Common myeloid progenitor, CD34-positive (primary cell): ENCODE data around the gene ABCD1.

ENCODE experiments used
- CTCF ChIA-PET: fragments of 350-600 bp; sonication (Branson Sonifier 250); formaldehyde crosslinking; loops from one replicate; lab custom pipeline; 2021; ENCODE audit warnings: antibody characterized with exemption; lab: Charles Lee
- POLR2A ChIA-PET: fragments of 350-600 bp; sonication (Branson Sonifier 250); formaldehyde crosslinking; loops from one replicate; lab custom pipeline; 2021; ENCODE audit warnings: antibody characterized with exemption; lab: Charles Lee
- DNase-seq, 3 donors: peaks; one replicate each; pipeline versions ENCODE4 v3.0.0 to v3.0.0-alpha.2; 2013
- H3K27ac ChIP-seq, 2 experiments: 1 replicate in 1 of 2; 2 replicates in 1 of 2; pipeline ENCODE4 v1.7.0; 2013; ENCODE audit warnings: inconsistent platforms in 2 of 2, low read length in 2 of 2, mild to moderate bottlenecking in 2 of 2, low read depth in 1 of 2, moderate library complexity in 1 of 2; ENCODE audit not compliant: severe bottlenecking in 2 of 2, insufficient read depth in 1 of 2, poor library complexity in 1 of 2
- H3K27me3 ChIP-seq, 5 experiments: replicated peaks in 2 of 5; 1 replicate in 3 of 5; 2 replicates in 2 of 5; pipeline versions ENCODE4 v1.6.1 to v1.7.0; 2013; ENCODE audit warnings: low read length in 4 of 5, mild to moderate bottlenecking in 2 of 5, moderate library complexity in 2 of 5, inconsistent platforms in 1 of 5; ENCODE audit not compliant: insufficient read depth in 5 of 5, control insufficient read depth in 4 of 5
- H3K36me3 ChIP-seq, 4 experiments: 1 replicate in 2 of 4; 2 replicates in 2 of 4; pipeline versions ENCODE4 v1.6.1 to v1.7.0; 2013; ENCODE audit warnings: low read length in 3 of 4, control low read depth in 1 of 4, mild to moderate bottlenecking in 1 of 4; ENCODE audit not compliant: control insufficient read depth in 4 of 4, insufficient read depth in 4 of 4
- H3K4me1 ChIP-seq, 4 experiments: 1 replicate in 3 of 4; 2 replicates in 1 of 4; pipeline versions ENCODE4 v1.6.1 to v1.7.1; 2013; ENCODE audit warnings: low read length in 3 of 4, mild to moderate bottlenecking in 3 of 4, control low read depth in 1 of 4, inconsistent platforms in 1 of 4, moderate library complexity in 1 of 4; ENCODE audit not compliant: control insufficient read depth in 4 of 4, insufficient read depth in 4 of 4; ENCODE audit errors: control extremely low read depth in 1 of 4
- H3K4me3 ChIP-seq, 7 experiments: 1 replicate in 4 of 7; 2 replicates in 3 of 7; pipeline versions ENCODE4 v1.5.1 to v1.7.0; 2013; ENCODE audit warnings: mild to moderate bottlenecking in 7 of 7, low read length in 6 of 7, moderate library complexity in 6 of 7, inconsistent platforms in 2 of 7, low read depth in 2 of 7, control low read depth in 1 of 7; ENCODE audit not compliant: insufficient read depth in 4 of 7, control insufficient read depth in 1 of 7; ENCODE audit errors: extremely low read depth in 1 of 7
- H3K9me3 ChIP-seq, 5 experiments: 1 replicate in 4 of 5; 2 replicates in 1 of 5; pipeline versions ENCODE4 v1.6.1 to v1.7.1; 2013; ENCODE audit warnings: low read length in 4 of 5, mild to moderate bottlenecking in 2 of 5, inconsistent platforms in 1 of 5, low read depth in 1 of 5, moderate library complexity in 1 of 5; ENCODE audit not compliant: control insufficient read depth in 4 of 5, insufficient read depth in 2 of 5; ENCODE audit errors: control extremely low read depth in 1 of 5
- WGBS: methylation state at CpG from one replicate; pipeline ENCODE4 v1.1.5; 2013; ENCODE audit not compliant: insufficient coverage; 5-methylcytosine and 5-hydroxymethylcytosine counted together

Gene ABCD1

DNA sequence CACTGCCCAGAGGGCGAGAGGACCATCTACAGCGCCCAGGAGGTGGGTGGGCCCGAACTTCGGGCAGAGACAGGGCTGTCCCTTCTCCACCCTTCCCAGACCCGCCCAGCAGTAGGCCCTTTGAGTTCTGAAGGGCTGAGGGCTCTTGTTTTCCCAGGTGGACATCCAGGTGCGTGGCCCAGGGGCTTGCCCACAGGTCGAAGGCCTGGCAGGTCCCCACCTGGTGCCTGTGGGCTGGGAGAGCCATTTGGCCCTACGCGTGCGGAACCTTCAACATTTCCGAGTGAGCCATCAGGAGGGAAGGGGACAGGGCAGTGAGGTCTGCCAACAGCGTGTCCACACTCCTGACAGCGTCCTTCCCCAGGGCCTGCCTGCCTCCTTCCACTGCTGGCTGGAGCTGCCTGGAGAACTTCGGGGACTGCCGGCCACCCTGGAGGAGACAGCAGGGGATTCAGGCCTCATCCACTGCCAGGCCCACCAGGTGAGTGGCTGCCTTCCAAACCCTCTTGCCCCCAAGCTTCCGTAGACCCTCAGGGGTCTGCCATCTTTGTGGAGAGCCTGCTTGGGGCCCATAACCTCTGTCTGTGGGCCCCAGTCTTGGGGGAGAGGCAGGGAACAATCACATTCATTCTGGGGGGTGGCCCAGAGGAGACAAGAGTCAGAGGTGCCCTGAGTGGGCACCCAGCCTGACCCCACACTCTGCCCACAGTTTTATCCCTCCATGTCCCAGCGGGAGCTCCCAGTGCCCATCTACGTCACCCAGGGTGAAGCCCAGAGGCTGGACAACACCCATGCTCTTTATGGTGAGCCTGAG lies 46.2 kb downstream of the ABCD1 start:
- POLR2A ChIA-PET: no interaction called here
- no peak overlapping the region for H3K27ac ChIP-seq
- WGBS: 97% methylated on average over 18 of the region's 18 CpGs
- no peaks in the 10 kb centered on the region for H3K9me3 ChIP-seq
- no peaks in the 10 kb centered on the region for H3K36me3 ChIP-seq
- H3K27me3 ChIP-seq: no peaks in the 10 kb centered on the region
- CTCF ChIA-PET: no interaction called here
- DNase-seq: no peak
- peaks cover 0 to 21% (median 17%) of the 10 kb centered on the region in 4 experiments for H3K4me1 ChIP-seq
- H3K4me3 ChIP-seq: no peak overlapping the region

DNA sequence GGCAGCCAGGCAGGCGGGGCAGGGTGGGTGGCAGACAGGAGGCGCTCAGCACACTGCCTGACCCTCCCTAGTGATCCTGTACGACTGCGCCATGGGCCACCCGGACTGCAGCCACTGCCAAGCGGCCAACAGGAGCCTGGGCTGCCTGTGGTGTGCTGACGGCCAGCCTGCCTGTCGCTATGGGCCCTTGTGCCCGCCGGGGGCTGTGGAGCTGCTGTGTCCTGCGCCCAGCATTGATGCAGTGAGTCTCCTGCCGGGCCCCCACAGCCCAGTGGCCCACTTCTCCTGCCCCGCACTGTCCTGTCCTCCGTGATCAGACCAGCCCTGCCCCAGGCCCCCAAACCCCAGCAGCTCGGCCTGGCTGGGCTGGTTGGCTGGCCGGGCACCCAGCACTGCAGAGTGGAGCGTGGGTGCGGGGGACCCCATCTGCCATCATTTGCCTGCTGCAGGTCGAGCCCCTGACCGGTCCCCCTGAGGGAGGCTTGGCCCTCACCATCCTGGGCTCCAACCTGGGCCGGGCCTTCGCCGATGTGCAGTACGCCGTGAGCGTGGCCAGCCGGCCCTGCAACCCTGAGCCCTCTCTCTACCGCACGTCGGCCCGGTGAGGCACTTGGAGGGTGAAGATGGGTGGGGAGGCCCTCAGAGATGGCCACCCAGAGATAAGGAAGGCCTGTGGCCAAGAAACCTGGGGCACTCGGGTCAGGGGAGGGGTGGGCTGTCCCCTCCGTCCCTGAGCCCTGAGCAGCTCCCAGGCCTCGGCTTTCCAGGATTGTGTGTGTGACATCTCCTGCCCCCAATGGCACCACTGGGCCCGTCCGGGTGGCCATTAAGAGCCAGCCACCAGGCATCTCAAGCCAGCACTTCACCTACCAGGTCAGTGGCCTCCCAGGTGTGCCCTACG lies 47.0 kb downstream of the ABCD1 start:
- Histone ChIP-seq H3K27me3 (no peaks in the 10 kb centered on the region), H3K36me3 (no peaks in the 10 kb centered on the region), H3K9me3 (no peaks in the 10 kb centered on the region), H3K4me1 (peaks cover 0 to 12% (median 8%) of the 10 kb centered on the region in 4 experiments), H3K27ac (no peak overlapping the region), H3K4me3 (no peak overlapping the region)
- no peak for DNase-seq
- POLR2A ChIA-PET: no interaction called here
- 93% methylated on average over 27 of the region's 37 CpGs for WGBS
- CTCF ChIA-PET: no interaction called here

DNA sequence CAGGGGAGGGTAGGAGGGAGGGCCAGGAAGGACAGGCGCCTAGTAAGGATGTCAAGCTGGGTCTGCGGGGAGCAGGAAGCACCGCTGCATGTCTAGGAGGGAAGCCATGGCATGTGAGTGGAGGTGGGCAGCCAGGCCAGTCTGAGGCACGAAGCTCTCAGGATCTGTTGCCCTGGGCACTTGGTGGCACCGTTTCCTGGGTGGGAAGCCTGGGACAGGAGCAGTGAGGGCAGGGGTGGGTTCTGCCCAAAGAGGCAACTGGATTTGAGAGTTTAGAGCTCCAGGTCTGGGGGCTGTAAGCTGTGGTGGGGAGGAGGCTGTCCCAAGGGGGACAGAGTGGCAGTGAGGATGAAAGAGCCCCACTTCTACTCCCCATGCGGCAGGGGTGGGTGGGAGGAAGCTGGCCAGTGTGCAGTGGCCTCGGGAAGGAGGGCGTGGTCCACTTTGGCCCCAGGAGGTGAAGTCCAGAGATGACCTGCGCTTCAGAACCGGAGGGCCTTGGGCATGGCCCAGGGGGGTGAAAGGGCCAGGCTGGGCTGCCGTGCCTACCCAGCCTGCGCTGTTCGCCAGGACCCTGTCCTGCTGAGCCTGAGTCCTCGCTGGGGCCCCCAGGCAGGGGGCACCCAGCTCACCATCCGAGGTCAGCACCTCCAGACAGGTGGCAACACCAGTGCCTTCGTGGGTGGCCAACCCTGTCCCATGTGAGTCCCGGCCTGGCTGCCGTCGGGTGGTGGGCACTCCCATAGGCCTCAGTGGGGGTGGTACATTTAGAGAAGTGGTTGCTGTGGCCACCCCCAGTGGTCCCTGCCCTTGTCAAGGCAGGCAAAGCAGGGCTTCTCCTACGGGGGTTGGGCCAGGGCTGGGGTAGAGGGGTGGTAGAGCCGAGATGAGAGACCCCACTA lies 47.9 kb downstream of the ABCD1 start:
- Histone ChIP-seq H3K4me3 (no peak overlapping the region), H3K4me1 (peaks cover 0 to 9% (median 4%) of the 10 kb centered on the region in 4 experiments), H3K27me3 (peaks cover 0 to 4% (median 0%) of the 10 kb centered on the region in 5 experiments), H3K36me3 (no peaks in the 10 kb centered on the region), H3K27ac (no peak overlapping the region), H3K9me3 (no peaks in the 10 kb centered on the region)
- POLR2A ChIA-PET: no interaction called here
- CTCF ChIA-PET: no interaction called here
- DNase-seq: no peak
- WGBS: 92% methylated on average over 19 of the region's 21 CpGs

DNA sequence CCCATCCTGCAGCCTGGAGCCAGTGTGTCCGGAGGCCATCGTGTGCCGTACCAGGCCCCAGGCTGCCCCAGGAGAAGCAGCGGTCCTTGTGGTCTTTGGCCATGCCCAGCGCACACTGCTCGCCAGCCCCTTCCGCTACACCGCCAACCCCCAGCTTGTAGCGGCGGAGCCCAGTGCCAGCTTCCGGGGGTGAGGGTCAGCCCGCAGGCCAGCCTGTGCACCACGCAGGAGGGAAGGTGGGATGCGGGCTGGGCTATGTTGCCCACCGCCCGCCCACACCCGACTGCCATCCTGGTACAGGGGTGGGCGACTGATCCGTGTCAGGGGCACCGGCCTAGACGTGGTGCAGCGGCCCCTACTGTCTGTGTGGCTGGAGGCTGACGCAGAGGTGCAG lies 48.6 kb downstream of the ABCD1 start:
- ChIA-PET CTCF (no interaction called here), POLR2A (no interaction called here)
- 98% methylated on average over 17 of the region's 23 CpGs for WGBS
- Histone ChIP-seq H3K4me1 (peaks cover 0 to 6% (median 3%) of the 10 kb centered on the region in 4 experiments), H3K4me3 (no peak overlapping the region), H3K9me3 (no peaks in the 10 kb centered on the region), H3K36me3 (no peaks in the 10 kb centered on the region), H3K27me3 (peaks cover 0 to 7% (median 0%) of the 10 kb centered on the region in 5 experiments), H3K27ac (no peak overlapping the region)
- no peak for DNase-seq

DNA sequence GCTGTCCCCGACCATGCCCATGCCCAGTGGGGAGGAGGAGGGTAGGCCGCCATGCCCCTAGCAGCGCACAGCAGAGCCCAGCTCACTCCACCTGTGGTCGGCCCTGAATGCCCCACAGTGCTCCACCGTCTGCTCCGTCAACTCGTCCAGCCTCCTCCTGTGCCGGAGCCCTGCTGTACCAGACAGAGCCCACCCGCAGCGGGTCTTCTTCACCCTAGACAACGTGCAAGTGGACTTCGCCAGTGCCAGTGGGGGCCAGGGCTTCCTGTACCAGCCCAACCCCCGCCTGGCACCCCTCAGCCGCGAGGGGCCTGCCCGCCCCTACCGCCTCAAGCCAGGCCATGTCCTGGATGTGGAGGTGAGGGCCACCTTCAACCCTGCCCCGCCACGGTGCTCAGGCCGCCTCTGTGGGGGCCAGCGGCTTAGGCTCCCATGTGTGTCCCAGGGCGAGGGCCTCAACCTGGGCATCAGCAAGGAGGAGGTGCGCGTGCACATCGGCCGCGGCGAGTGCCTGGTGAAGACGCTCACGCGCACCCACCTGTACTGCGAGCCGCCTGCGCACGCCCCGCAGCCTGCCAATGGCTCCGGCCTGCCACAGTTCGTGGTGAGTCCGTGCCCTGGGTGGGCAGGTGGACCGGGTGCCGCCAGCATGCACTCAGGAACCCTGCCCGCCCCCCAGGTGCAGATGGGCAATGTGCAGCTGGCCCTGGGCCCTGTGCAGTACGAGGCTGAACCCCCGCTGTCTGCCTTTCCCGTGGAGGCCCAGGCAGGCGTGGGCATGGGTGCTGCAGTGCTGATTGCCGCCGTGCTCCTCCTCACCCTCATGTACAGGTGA lies 49.3 kb downstream of the ABCD1 start:
- no peak overlapping the region for H3K27ac ChIP-seq
- H3K27me3 ChIP-seq: peaks cover 0 to 7% (median 0%) of the 10 kb centered on the region in 5 experiments
- 96% methylated on average over 44 of the region's 48 CpGs for WGBS
- DNase-seq: no peak
- CTCF ChIA-PET: interaction anchor here (0.8 kb wide), 1 partner anchor 15 kb away, joined by 3 read pairs; no protein-coding TSS in a partner anchor
- no peak overlapping the region for H3K4me3 ChIP-seq
- POLR2A ChIA-PET: no interaction called here
- H3K36me3 ChIP-seq: no peaks in the 10 kb centered on the region
- H3K9me3 ChIP-seq: no peaks in the 10 kb centered on the region
- H3K4me1 ChIP-seq: no peaks in the 10 kb centered on the region

DNA sequence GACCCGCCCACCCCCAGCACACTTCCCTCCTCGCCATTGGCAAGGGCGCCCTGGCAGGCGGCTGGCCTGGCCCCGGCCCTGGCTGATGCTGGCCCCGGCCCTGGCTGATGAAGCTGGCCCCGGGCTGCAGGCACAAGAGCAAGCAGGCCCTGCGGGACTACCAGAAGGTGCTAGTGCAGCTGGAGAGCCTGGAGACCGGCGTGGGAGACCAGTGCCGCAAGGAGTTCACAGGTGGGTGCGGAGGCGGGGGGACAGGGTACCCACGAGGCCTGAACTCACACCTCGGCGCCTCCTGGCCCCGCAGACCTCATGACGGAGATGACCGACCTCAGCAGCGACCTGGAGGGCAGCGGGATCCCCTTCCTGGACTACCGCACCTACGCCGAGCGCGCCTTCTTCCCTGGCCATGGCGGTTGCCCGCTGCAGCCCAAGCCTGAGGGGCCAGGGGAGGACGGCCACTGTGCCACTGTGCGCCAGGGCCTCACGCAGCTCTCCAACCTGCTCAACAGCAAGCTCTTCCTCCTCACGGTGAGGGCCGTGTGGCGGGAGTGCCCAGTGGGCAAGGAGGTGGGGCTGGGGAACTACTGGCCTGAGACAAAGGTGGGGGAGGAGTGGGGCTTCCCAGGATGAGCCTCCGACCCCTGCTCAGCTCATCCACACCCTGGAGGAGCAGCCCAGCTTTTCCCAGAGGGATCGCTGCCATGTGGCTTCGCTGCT lies 50.1 kb downstream of the ABCD1 start:
- 96% methylated on average over 24 of the region's 37 CpGs for whole genome bisulfite sequencing
- ChIA-PET POLR2A (no interaction called here), CTCF (interaction anchor here (0.8 kb wide), 1 partner anchor 14 kb away, joined by 3 read pairs; no protein-coding TSS in a partner anchor)
- no peak for DNase-seq
- Histone ChIP-seq H3K4me1 (no peaks in the 10 kb centered on the region), H3K27ac (no peak overlapping the region), H3K4me3 (no peak overlapping the region), H3K9me3 (no peaks in the 10 kb centered on the region), H3K27me3 (peaks cover 0 to 7% (median 0%) of the 10 kb centered on the region in 5 experiments), H3K36me3 (no peaks in the 10 kb centered on the region)
